GM21717 (cell line): ENCODE measurements around the gene OPA3.
"Not testable (repeated sequence)": the region's sequence is repeated elsewhere in the genome, so short reads cannot be mapped to it uniquely, and the experiment has no call there.

Experiments
- ATAC-seq: cut with Tn5 transposase; IDR thresholded peaks from one replicate; pipeline ENCODE4 v1.9.1; 2021; ENCODE audit warnings: mild to moderate bottlenecking, moderate library complexity; ENCODE audit not compliant: unreplicated experiment

The OPA3 gene

DNA sequence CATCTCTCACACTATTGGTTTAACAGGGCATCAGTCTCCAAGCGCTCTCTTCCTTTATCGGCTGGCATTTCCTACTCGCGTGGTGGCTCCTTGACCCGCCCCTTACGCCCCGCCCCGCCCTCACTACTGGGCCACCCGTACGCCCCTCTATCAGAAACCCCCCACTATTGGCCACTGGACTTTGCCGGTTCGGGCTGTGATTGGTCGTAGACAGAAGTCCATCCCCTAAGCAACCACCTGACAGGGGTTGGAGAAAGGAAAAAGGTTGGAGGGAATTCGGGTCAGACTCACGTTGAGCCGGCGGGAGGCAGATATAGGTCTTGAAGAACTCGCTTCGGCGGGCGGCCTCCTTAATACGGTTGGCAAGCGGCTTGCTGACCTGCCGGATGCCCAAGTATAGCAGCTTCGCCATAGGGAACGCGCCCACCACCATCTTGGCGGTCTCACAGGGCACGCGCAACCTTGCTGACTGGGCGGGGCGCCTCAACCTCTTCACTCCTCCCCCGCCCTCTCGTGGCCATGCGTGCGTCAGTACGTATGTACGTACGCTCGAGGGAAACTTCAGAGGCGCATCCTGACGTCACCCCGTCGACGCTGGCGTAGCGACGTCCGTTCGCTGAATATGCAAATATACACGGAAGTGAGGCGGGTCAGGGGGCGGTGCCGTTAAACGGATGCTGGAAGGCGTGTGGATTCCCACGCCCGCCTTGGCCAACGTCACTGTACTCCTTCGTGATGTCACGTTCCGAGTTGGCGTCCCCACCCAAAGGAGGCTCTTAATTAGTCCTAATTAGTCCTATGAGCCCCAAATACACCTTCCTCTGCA lies at the start of gene OPA3:
Gene OPA3 (minus strand): TSS at position 471 of the 826 bp plus-strand sequence. CDS start 38 bp downstream, at position 433.
- ATAC-seq = peak; percentile 75

DNA sequence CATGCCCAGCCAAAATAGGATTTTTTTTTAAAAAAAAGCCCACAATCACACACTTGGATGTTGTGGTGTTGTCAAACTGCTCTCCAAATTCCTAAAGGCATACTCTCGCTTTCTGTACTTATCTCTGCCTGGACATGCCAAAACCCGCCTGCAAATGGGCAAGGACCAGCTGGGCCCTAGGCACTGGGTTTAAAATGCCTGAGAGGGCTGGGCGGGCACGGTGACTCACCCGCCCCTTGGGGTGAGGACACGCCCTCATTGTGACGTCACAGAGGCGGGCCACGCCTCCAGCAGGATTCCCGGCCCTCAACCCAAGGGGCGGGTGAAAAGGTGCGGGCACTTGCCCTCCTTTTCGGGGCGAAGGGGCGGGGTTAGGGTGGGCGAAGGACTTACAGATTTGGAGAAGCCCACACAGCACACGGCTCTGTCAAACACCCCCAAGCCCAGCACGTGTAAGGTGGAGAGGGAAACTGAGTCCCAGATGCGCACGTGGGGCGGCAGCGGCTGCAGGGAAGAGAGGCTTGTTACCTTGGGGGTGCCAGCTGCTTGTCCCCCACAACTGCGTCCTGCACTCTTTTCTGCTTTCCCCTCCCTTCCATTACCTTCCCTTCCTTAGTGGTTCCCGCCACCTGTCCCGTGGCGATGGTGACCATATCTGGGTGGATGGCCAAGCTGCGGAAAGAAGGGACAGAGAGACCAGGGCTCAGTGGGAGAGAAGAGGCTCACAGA lies 48.0 kb upstream of the OPA3 start:
- no peak for ATAC-seq

DNA sequence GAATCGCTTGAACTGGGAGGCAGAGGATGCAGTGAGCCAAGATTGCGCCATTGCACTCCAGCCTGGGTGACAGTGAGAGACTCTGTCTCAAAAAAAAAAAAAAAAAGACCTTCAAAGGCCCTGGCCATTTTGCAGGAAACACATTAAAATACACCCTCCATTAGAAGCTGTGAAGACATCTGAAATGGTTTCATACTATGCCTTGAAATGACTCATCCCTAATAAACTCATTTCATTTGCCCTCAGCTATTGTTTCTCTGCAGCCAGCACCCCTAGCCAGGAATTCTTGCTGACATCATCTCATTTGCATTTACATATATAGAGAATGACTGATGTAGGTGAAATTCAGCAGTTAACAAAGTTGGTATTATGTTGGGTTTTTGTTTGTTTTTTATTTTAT lies 45.9 kb upstream of the OPA3 start:
- ATAC-seq = peak; percentile 47

DNA sequence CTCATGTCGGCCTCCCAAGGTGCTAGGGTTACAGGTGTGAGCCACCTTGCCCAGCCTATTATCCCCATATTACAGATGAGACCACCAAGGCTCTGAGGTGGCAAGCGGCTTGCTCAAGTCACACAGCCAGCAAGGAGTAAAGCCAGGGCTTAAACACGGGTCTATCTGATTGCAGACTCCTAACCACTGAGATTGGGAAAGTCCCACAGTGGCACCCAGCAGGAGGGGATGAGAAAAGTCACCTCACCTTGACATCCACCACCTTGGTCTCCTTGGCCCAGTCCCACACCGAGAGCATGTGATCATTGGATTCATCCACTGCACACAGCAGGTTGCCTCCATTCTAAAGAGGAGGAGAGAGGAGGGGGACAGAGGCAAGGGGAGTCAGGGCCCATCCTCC lies 45.1 kb upstream of the OPA3 start:
- no peak for ATAC-seq

DNA sequence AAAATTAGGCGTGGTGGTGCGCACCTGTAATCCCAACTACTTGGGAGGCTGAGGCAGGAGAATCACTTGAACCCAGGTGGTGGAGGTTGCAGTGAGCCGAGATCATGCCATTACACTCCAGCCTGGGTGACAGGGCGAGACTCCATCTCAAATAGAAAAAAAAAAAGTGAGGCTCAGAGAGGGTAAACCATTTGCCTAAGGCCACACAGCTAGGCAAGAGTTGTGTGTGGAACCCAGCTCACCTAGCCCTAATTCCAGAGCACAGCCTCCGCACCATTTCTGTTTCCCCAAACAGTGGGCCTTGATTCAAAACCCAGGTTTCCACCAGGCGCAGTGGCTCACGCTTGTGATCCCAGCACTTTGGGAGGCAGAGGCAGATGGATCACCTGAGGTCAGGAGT lies 43.6 kb upstream of the OPA3 start:
- not testable (repeated sequence) for ATAC-seq

DNA sequence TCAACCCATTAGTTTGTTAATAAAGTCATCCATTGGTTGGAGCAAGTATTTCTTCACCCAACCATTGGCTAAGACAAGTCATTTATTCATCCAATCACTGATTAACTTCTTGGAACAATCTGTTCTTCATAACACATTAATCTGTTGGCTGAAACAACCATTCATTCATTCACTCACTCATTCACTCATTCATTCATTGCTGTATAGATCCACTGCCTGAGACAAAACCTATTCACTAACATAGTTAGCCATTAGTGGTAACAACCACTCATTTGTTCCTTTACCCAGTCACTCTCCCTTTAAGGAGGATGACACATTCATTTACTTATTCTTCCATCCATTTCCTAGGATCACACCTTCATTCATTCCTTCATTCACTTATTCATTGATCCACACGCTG lies 39.4 kb upstream of the OPA3 start:
- no peak for ATAC-seq

DNA sequence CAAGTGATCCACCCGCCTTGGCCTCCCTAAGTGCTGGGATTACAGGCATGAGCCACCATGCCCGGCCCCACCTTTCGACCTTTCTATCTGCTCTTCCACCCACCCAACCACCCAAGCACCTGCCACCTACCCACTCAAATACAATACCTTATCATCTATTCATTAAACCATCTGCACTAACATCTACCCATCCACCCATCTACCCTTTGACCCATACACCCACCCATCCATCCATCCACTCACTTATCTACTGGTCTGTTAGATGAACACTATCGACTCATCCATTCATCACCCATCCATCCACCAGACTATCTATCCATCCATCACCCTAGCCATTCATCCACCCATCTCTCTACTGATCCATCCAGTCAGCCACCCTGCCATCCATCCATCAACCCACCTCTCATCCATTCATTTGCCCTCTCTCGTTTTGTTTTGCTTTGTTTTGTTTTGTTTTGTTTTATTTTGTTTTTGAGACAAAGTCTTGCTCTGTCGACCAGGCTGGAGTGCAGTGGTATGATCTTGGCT lies 37.4 kb upstream of the OPA3 start:
- ATAC-seq = no peak

DNA sequence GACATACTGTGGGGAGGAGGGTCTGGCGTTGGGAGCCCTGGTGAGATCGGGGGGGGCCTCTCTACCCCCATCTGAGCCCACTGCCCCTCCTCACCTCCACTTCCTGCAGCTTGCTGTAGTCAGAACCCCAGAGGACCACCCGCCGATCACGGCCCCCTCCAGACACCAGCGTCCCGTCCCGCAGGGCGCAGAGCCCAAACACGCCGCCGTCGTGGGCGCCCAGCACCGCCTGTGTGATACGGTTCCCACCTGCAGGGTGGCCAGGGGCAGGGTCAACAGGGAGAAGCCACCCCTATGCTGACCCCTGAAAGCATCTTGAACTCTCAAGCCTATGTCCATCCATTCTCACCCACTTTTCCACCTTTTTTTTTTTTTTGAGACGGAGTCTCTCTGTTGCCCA lies 36.8 kb upstream of the OPA3 start:
- ATAC-seq = no peak

DNA sequence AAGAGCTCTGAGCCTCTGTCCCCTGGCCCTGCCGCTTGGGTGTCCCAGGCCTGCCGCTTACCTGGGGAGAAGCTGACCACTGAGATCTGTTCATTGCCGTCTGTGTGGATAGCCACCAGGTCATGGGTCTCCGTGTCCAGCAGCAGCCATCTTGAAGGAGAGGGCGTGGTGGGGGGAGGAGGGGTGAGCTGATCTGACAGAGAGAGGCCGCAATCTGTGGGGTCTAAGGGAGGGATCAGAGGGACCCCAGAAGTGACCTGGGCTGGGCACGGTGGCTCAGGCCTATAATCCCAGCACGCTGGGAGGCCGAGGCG lies 32.1 kb upstream of the OPA3 start:
- ATAC-seq = no peak

DNA sequence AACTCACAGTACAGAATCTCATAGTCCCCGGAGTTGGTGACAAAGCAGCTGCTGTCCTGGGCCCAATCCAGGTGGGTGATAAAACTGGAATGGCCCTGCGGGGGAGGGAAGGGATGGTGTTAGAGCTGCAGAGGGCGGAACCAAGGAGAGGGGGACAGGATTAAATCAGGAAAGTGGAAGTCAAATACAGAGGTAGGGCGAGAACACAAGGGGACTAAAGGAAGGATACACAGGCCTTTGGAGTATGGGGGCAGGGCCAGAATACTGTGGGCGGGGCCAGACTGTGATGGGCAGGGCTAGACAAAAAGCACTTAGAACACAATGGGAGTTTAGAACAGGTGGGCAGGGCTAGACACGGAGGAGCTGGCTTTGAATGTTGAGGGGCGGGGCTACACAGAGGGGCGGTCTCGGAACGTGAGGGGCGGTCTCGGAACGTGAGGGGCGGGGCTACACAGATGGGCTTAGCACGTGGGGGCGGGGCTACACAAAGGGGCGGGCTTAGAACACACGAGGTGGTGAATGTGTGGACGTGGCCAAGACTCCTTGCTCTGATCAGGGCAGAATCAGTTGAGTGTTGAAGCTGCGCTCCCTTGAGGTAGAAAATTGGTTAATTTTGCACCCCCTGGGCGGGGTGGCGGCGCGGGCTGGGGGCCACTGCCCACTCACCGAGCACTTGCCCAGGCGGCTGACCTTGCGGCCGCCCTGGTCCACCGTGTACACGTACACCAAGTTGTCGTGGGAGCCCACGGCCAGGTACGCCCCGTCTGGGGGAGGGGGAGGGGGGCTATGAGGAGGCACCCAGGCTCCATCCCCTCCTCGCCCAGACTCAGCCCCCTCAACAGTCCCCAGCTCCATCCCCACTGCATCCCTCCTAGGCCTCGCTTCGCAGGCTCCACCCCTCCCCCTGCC lies 31.4 kb upstream of the OPA3 start:
- ATAC-seq = no peak

DNA sequence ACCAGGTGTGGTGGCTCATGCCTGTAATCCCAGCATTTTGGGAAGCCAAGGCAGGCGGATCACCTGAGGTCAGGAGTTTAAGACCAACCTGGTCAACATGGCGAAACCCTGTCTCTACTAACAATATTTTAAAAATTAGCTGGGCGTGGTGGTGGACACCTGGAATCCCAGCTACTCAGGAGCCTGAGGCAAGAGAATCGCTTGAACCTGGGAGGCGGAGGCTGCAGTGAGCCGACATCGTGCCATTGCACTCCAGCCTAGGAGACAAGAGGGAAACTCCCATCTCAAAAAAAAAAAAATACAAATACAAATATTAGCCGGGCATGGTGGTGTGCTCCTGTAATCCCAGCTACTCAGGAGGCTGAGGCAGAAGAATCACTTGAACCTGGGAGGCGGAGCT lies 30.5 kb upstream of the OPA3 start:
- not testable (repeated sequence) for ATAC-seq

DNA sequence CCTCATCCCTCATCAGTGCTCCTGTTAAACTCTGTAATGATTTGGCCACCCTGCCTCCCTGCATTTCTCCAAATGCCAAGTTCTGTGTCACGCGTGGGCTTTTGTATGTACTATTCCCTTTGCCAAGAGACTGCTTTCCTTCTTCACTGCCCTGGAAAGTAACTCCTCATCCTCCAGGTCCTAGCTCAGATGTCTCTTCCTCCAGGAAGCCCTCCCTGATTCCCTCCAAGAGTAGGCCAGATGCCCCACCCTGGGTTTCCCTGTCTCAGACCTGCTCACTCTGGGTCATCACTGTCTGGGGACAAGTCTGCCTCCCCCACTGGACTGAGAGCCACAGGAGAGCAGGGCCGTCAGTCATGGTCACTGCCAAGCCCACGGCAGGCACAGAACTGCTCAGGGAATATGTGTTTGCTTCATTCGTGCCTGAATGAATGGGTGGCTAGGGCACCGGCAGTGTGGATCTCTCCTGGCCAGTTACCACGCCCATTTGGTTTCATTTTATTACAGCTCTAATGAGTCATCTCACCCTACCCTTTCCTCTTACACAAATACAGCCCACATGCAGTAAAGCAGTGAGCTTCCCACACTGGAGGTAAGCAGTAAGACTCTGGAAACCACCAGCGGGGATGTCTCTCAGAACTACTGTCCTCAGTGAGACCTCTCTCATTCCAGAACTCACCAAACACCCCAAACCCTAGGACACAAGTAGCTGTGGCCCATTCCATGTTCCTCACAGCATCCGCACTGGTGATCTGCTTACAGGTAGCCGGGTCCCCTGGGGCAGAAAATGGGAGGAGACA lies 29.5 kb upstream of the OPA3 start:
- no peak for ATAC-seq

DNA sequence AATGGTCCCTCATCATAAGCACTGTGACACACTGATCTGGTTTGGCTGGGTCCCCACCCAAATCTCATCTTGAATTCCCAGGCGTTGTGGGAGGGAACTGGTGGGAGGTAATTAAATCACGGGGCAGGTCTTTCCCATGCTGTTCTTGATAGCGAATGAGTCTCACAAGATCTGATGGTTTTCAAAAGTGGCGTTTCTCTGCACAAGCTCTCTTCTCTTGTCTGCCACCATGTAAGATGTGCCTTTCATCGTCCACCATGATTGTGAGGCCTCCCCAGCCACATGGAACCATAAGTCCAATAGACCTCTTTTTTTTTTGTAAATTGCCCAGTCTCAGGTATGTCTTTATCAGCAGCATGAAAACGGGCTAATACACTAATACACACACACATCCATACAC lies 24.3 kb upstream of the OPA3 start:
- no peak for ATAC-seq

DNA sequence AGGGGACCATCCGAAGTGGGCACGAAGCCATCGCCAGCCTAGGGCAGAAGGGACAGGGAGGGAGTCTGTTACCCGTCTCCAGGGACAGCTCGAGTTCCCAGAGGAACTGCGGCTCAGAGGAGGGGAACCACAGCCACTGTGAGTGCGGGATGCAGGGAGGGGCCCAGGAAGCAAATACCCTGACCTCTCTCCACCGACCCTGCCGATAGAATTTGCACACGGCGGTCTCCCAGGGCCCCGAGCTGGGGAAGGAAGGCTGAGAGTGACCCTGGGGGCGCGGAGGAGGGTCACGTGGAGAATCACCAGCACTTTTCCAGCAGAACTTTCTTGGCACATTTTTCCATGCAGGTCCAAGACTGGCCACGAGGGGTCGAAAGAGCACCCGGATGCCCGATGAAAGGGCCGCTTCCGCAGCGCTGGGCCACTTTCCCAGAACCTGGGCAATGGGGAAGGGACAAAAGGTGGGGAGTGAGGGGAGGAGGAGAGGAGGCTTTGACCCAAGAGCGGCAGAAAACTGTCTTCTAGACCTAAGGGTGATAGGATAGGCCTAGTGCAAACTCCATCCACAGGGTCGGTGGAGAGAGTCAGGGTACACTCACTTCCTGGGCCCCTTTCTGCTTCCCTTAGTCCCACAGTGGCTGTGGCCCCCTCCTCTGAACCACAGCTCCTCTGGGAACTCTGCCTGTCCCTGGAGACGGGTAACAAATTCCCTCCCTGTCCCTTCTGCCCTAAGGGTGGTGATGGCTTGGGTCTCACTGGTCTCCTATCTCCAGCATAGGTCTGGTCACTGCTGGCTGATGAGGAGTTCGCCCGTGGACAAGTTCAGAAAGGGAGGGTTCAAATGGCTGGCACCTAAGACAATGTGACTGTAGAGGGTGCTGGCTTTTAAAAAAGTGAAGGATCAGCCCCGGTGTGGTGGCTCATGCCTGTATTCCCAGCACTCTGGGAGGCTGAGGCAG lies 22.7 kb upstream of the OPA3 start:
- no peak for ATAC-seq

DNA sequence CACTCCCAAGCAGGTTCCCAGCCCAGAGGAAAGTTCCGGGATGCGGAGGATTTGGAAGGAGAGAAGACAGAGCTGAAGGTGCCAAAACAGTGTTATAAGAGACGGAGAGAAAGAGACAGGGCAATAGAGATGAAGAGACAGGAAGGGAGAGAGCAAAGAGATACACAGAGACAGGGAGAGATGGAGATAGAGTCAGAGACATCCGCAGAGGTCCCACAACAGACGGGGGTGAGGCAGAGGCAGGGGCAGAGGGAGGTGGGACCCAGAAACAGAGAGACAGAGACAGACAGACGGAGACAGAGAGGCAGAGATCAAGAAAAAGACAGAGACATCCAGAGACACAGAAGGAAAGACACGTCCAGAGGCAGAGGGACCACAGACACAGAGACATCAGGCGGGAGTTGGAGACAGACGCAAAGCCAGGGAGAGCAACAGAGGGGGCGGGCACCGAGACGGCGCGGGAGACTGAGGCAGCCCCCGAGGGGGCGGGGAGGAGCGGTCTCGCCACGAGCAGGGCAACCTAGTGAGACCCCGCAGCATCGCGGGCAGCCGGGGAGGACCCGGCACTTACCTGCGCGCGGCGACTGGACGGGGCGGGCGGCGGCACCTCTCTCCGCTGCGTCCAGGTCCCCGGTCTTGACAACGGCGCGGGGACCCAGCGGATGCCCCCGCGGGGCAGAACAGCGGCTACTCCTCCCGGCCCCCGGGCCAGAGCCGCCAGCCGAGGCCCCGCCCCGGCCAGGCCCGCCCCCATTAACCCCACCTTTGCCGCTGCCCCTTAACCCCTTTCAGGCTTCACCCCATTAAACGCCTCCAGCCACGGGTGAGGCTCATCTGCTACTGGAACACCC lies 17.1 kb upstream of the OPA3 start, which contains the start of gene GPR4:
Gene GPR4 (minus strand): TSS at position 689 of the 851 bp plus-strand sequence. CDS start 10,346 bp downstream, outside the sequence.
- ATAC-seq = no peak

DNA sequence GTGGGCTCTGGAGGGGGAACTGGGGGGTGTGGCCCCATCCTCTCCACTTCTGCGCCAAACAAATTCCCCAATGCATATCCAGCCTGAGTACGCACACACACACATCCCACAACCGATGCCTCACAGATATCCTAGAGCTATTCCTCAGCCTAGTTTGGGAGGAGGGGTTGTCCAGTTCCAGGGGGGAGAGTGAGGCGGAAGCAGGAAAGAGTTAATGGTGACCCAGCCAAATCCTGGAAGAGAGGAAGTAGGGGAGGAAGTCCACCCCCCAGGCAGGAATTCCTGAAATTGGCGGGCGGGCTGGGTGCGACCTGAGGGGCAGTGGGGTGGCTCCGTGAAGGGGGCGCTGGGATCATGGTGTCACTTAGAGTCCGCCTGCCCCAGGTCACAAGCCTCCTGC lies 16.5 kb upstream of the OPA3 start:
- ATAC-seq = no peak

DNA sequence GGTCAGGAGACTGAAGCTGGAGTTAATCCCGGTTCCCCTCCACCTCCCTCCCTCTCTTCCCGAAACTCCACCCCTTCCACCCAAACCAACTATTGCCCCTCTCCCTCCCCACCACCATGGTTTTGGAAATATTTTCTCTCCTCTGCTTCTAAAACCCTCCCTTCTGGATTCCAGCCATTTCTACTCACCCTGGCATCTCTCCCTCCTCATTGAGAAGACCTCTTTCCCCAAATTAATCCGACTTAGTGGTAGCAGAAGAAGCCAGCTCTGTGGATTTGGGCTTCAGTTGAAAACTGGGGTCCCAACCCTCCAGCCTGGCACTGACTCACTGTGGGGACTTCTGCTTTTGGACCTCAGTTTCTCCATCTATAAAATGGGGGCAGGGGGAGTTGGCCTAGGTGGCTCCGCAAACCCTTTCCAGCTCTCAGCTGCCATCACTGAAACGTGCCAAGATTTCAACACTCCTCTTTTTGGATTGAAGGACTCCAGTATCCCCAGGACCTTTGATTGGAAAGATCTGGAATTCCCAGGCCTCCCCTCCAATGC lies 15.8 kb upstream of the OPA3 start:
- ATAC-seq = no peak

DNA sequence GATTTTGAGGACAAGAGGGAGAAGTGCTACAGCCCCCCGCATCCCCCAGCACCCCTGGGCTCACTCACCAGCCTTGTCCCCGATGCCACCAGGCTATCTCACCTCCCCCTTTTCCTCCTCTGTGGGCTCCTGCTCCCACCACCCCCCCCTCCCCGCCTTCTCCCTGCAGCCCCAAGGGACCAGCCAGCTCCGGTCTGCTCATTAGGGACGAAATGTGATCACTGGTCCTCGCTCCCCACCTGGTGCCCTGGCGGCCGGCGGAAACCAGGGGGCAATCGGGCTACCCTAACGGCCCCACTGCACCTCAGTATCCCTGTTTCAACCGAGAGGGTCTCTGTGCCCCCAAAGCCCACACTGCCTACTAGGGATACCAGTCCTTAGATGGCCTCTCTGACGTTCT lies 14.7 kb upstream of the OPA3 start:
- ATAC-seq = no peak
